ENCODE data around the gene PLEKHA5. TPM values are rescaled to one million over a fixed set of nuclear protein-coding genes. Genes with fewer than 3 reads are reported as not detected.

The PLEKHA5 gene
- total RNA-seq, 4 donors from 2014 or later, result 21.3 to 22.9 (median 21.4) TPM

DNA sequence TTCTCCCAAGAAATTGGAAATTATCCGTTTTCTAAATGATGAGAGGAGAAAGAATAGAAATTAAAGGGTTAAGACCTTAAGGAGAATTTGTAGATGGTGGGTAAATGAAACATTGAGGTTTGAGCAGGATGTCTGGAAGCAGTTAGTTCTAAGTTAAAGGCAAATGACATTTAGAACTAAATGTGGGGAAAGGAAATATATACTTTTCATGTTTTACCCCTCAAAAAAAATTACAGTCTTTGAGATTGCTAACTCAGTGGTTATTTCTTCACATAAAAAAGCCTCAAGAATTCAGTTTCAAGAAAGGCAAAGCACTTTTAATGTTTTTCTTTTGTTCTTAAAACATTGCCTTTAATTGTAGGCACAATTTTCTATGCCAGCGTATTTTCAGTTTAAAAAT is 114.0 kb downstream of the PLEKHA5 start:
- TF ChIP-seq EP300 (IDR thresholded peaks at IDR 0.05), result no peak
- TF ChIP-seq POLR2A (IDR thresholded peaks at IDR 0.05), result no peak
- TF ChIP-seq, protein P1, sequence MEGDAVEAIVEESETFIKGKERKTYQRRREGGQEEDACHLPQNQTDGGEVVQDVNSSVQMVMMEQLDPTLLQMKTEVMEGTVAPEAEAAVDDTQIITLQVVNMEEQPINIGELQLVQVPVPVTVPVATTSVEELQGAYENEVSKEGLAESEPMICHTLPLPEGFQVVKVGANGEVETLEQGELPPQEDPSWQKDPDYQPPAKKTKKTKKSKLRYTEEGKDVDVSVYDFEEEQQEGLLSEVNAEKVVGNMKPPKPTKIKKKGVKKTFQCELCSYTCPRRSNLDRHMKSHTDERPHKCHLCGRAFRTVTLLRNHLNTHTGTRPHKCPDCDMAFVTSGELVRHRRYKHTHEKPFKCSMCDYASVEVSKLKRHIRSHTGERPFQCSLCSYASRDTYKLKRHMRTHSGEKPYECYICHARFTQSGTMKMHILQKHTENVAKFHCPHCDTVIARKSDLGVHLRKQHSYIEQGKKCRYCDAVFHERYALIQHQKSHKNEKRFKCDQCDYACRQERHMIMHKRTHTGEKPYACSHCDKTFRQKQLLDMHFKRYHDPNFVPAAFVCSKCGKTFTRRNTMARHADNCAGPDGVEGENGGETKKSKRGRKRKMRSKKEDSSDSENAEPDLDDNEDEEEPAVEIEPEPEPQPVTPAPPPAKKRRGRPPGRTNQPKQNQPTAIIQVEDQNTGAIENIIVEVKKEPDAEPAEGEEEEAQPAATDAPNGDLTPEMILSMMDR (IDR thresholded peaks at IDR 0.05), result no peak
- 64 to 76% methylated on average over 2 of the region's 2 CpGs for WGBS, 2 donors
- Histone ChIP-seq H3K36me3 (no peaks in the 10 kb centered on the region), H3K27me3 (no peaks in the 10 kb centered on the region), H3K4me3 (no peak overlapping the region), H3K9me3 (no peaks in the 10 kb centered on the region), H3K4me1 (peaks cover 0 to 42% (median 2%) of the 10 kb centered on the region in 4 donors), H3K27ac (no peak overlapping the region)
- no peak for DNase-seq (ENCODE audit: low spot score in 2 of 2)

DNA sequence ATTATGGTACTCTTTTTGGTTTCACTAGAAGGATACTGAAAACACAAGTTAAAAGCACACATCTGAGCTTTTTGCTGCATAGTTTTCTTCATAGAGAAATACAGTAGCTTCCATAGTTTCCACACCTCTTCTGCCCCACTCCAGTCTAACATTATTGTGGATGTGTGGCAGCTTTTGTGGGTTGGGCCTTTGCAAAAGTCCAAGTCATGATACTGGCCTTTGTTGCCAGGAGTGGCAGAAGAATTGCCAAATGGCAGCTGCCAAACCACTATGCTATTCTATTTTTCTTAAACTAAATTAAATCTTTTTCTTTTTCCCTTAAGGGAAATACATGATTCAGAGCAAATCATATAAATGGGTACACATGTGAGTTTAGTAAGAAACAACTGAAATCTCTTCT is 114.8 kb downstream of the PLEKHA5 start:
- DNase-seq (ENCODE audit: low spot score in 2 of 2), result no peak
- Histone ChIP-seq H3K36me3 (no peaks in the 10 kb centered on the region), H3K4me1 (peaks cover 0 to 34% (median 0%) of the 10 kb centered on the region in 4 donors), H3K27me3 (no peaks in the 10 kb centered on the region), H3K9me3 (no peaks in the 10 kb centered on the region), H3K27ac (no peak overlapping the region), H3K4me3 (no peak overlapping the region)
- TF ChIP-seq, protein P1 (IDR thresholded peaks at IDR 0.05), result no peak
- TF ChIP-seq EP300 (IDR thresholded peaks at IDR 0.05) (no peak), POLR2A (IDR thresholded peaks at IDR 0.05) (no peak)

DNA sequence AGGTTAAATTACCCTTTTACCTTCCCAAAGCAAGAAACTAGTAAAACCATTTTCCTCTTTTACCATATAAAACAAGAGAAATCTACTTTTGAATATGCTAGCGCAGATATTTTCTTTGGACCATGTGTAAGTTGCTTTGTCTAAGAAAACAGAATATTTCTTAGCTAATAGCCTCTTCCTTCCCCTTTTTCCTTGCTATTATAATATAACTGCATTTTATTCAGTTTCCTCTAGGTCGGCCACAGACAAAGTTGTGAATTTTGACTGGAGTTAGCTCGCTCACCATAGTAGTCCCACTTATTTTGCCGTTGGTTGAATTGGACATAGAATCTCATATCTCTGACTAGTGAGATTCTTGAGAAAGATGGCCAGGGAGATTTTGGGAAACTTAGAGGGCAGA is 115.6 kb downstream of the PLEKHA5 start:
- H3K36me3 ChIP-seq, result no peaks in the 10 kb centered on the region
- no peaks in the 10 kb centered on the region for H3K27me3 ChIP-seq
- no peak overlapping the region for H3K27ac ChIP-seq
- 72 to 80% methylated on average over 4 of the region's 4 CpGs for WGBS, 2 donors
- no peak overlapping the region for H3K4me3 ChIP-seq
- peaks cover 0 to 26% (median 0%) of the 10 kb centered on the region in 4 donors for H3K4me1 ChIP-seq
- DNase-seq (ENCODE audit: low spot score in 2 of 2), result no peak
- H3K9me3 ChIP-seq, result no peaks in the 10 kb centered on the region
- TF ChIP-seq, protein P1 (IDR thresholded peaks at IDR 0.05), result no peak
- TF ChIP-seq EP300 (IDR thresholded peaks at IDR 0.05), result no peak
- TF ChIP-seq POLR2A (IDR thresholded peaks at IDR 0.05), result no peak

DNA sequence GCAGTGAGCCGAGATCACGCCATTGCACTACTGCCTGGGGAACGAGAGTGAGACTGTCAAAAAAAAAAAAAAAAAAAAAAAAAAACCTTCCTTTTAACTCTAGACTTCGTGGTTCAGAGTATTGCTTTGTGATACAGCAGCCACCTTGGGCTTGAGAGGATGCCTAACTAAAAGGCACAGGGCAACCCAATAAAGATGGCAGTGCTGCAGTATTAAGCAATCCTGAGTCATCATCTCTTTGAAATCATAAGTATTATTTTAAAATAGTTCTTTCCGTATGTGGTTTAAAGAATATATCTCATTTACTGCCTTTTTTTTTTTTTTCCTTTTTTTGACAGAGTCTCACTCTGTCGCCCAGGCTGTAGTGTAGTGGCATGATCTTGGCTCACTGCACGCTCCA is 116.1 kb downstream of the PLEKHA5 start:
- peaks cover 0 to 22% (median 0%) of the 10 kb centered on the region in 4 donors for H3K4me1 ChIP-seq
- no peak overlapping the region for H3K4me3 ChIP-seq
- no peak for DNase-seq (ENCODE audit: low spot score in 2 of 2)
- H3K9me3 ChIP-seq, result no peaks in the 10 kb centered on the region
- H3K36me3 ChIP-seq, result no peaks in the 10 kb centered on the region
- 89 to 92% methylated on average over 7 of the region's 7 CpGs for WGBS, 2 donors
- no peak overlapping the region for H3K27ac ChIP-seq
- H3K27me3 ChIP-seq, result no peaks in the 10 kb centered on the region
- no peak for TF ChIP-seq EP300 (IDR thresholded peaks at IDR 0.05)

DNA sequence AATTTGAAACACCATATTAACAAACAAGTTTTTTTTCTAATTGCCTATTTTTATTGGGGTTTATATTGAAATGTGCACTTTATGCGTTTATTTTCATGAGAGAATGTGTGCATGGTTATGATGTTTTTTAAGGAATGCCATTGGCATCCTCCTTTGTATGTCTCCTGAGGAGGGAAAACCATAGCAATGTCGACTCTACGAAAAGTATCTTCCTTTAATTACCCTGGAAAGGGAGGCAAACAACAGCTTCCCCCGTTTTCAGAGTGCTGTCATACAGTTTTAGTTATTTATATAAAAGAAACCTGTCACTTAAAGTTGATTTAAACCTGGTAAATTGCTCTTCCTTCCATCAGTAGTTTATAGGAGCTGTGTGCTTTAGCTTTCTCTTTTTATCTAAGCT is 117.4 kb downstream of the PLEKHA5 start:
- TF ChIP-seq EP300 (IDR thresholded peaks at IDR 0.05) (no peak), POLR2A (IDR thresholded peaks at IDR 0.05) (no peak)
- TF ChIP-seq, protein P1 (IDR thresholded peaks at IDR 0.05), result no peak
- Histone ChIP-seq H3K9me3 (no peaks in the 10 kb centered on the region), H3K36me3 (no peaks in the 10 kb centered on the region), H3K27me3 (no peaks in the 10 kb centered on the region), H3K27ac (no peak overlapping the region), H3K4me1 (peaks cover 0 to 17% (median 0%) of the 10 kb centered on the region in 4 donors), H3K4me3 (no peak overlapping the region)
- no peak for DNase-seq (ENCODE audit: low spot score in 2 of 2)
- 67 to 72% methylated on average over 4 of the region's 4 CpGs for WGBS, 2 donors
